Measurements from ENCODE around the gene CIAO1. TPM values are rescaled to one million over a fixed set of nuclear protein-coding genes. Genes with fewer than 3 reads are reported as not detected.

CIAO1 gene
- total and polyA plus RNA-seq, 2 of the 13 experiments (the other 11 are each of a cell fraction or from before 2014, with no cell fraction given) = 99.3 to 120 TPM

DNA sequence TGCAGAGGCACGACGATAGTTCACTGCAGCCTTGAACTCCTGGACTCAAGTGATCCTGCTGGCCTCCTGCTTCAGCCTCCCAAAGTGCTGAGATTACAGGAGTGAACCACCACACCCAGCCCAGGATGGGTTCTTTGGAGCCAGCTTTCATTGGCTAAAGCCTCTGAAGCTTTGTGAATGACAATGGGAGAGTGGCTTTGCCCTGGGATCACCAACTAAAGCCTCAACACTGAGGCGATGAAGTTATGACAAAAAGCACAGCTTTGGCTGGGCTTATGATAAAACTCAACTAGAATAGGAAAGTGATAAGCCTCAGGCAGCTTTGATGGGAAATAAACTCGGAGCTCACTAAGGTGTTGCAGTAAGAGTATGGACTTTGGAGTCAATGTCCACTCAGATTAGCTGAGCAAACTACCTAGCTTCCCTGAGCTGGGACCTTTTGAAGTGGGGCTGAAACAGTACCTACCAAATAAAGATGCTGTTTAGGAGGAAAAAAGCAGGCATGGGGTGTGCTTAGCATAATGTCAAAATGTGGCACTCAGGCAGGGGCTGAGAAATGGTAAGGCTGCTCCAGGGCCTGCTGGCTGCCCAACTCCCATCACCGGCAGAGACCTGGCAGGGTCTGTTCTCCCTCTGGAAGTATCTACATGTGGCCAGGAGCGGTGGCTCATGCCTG is 4.6 kb upstream of the CIAO1 start (continued):
- TF ChIP-seq ARNT (IDR thresholded peaks at IDR 0.05) (no peak), ZNF737 (CRISPR knock-in tag; IDR thresholded peaks at IDR 0.05; ENCODE audit: borderline replicate concordance) (no peak), SNAPC4 (CRISPR knock-in tag; IDR thresholded peaks at IDR 0.05) (no peak), ZNF17 (CRISPR knock-in tag; IDR thresholded peaks at IDR 0.05) (no peak), CCDC6 (CRISPR knock-in tag; IDR thresholded peaks at IDR 0.05) (0 out of 2 replicates have a peak, but pooled peaks have one; percentile 48), CC2D1A (CRISPR knock-in tag; IDR thresholded peaks at IDR 0.05) (no peak), SIN3B (IDR thresholded peaks at IDR 0.05; ENCODE audit: low read length) (no peak), ISL2 (CRISPR knock-in tag; IDR thresholded peaks at IDR 0.05) (peak; percentile 63), XBP1 (CRISPR knock-in tag; IDR thresholded peaks at IDR 0.05) (no peak), CAMTA2 (CRISPR knock-in tag; IDR thresholded peaks at IDR 0.05; ENCODE audit: borderline replicate concordance) (no peak), MATR3 (CRISPR knock-in tag; IDR thresholded peaks at IDR 0.05) (no peak)
- TF ChIP-seq, protein P1, sequence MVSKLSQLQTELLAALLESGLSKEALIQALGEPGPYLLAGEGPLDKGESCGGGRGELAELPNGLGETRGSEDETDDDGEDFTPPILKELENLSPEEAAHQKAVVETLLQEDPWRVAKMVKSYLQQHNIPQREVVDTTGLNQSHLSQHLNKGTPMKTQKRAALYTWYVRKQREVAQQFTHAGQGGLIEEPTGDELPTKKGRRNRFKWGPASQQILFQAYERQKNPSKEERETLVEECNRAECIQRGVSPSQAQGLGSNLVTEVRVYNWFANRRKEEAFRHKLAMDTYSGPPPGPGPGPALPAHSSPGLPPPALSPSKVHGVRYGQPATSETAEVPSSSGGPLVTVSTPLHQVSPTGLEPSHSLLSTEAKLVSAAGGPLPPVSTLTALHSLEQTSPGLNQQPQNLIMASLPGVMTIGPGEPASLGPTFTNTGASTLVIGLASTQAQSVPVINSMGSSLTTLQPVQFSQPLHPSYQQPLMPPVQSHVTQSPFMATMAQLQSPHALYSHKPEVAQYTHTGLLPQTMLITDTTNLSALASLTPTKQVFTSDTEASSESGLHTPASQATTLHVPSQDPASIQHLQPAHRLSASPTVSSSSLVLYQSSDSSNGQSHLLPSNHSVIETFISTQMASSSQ (IDR thresholded peaks at IDR 0.05; ENCODE audit: low read depth) = no peak
- TF ChIP-seq, protein P1 (CRISPR knock-in tag; IDR thresholded peaks at IDR 0.05; ENCODE audit: borderline replicate concordance) = no peak
- TF ChIP-seq, protein P2, sequence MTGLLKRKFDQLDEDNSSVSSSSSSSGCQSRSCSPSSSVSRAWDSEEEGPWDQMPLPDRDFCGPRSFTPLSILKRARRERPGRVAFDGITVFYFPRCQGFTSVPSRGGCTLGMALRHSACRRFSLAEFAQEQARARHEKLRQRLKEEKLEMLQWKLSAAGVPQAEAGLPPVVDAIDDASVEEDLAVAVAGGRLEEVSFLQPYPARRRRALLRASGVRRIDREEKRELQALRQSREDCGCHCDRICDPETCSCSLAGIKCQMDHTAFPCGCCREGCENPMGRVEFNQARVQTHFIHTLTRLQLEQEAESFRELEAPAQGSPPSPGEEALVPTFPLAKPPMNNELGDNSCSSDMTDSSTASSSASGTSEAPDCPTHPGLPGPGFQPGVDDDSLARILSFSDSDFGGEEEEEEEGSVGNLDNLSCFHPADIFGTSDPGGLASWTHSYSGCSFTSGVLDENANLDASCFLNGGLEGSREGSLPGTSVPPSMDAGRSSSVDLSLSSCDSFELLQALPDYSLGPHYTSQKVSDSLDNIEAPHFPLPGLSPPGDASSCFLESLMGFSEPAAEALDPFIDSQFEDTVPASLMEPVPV (CRISPR knock-in tag; IDR thresholded peaks at IDR 0.05) = no peak
- TF ChIP-seq, protein P3, sequence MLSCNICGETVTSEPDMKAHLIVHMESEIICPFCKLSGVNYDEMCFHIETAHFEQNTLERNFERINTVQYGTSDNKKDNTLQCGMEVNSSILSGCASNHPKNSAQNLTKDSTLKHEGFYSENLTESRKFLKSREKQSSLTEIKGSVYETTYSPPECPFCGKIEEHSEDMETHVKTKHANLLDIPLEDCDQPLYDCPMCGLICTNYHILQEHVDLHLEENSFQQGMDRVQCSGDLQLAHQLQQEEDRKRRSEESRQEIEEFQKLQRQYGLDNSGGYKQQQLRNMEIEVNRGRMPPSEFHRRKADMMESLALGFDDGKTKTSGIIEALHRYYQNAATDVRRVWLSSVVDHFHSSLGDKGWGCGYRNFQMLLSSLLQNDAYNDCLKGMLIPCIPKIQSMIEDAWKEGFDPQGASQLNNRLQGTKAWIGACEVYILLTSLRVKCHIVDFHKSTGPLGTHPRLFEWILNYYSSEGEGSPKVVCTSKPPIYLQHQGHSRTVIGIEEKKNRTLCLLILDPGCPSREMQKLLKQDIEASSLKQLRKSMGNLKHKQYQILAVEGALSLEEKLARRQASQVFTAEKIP (CRISPR knock-in tag; IDR thresholded peaks at IDR 0.05; ENCODE audit: borderline replicate concordance) = no peak

Data from HepG2 (cell line).